Posterior vena cava (tissue), 2 donors: ENCODE results near the gene RAB40A. TPM values are rescaled to one million over a fixed set of nuclear protein-coding genes. Genes with fewer than 3 reads are reported as not detected.
"Not testable (repeated sequence)": the region's sequence is repeated elsewhere in the genome, so short reads cannot be mapped to it uniquely, and the experiment has no call there.

Experiments
- DNase-seq: peaks from one replicate; pipeline ENCODE4 v3.0.0-alpha.2; 2020; ENCODE audit warnings: low spot score
- intact Hi-C, 2 donors: fragments of 100-400 bp; cut with DNase I; formaldehyde crosslinking; loops; one replicate each; pipeline versions ENCODE4 v1.14.1 to v1.14.2; 2022 to 2023
- total RNA-seq, 2 donors: library from RNA; stranded (reverse); fragmentation: NEBNext Ultra II Directional; extraction: Animal tissue kit (Norgen Biotek cat#: 25700); gene quantifications; one replicate each; pipeline ENCODE4 v1.2.1, GENCODE V29; 2021
- donor health status: DM: yes; HTN: yes; CAD: no.
- donor health status: DM: yes; HTN: yes; CAD: no.

The RAB40A gene
- total RNA-seq, 2 donors from 2014 or later: 6.5 to 19.7 TPM

- intact Hi-C loops: loop anchor here (10.0 kb wide), 2 partner anchors 74 to 624 kb away; partner anchors contain the start of genes SLC25A53 (in 1 of the 2) and TCEAL3 (in 1 of the 2)
- DNase-seq: no peak
Observed at GRCh38 chrX:103531002-103531401, 11.7 kb upstream of the RAB40A start.

DNA sequence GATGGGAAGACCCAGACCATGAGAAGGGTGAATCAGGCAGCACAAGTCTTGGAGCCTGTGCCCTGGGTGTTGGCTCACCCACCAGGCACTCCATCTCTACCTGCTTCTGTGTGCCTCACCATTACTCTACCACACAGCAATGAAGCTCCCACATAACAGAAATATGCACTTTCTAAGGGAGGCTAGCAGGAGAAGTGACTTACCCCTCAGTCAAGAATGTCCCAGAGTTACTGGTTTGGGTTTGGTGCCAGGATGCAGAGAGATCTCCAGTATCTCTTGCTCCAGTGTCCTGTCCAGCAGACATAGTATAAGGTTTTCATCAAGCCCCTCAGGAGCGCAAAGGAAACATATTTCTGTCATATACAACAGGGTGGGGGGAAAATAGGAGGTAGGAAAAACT is 11.3 kb upstream of the RAB40A start:
- no peak for DNase-seq
- intact Hi-C loops: loop anchor here (10.0 kb wide), 2 partner anchors 74 to 624 kb away; partner anchors contain the start of genes SLC25A53 (in 1 of the 2) and TCEAL3 (in 1 of the 2)

- no peak for DNase-seq
- intact Hi-C loops: loop anchor here in 1 of 2 donors (2.0 kb wide), 1 partner anchor 291 kb away; no protein-coding TSS in a partner anchor
Observed at GRCh38 chrX:103529550-103529949, 10.3 kb upstream of the RAB40A start.

DNA sequence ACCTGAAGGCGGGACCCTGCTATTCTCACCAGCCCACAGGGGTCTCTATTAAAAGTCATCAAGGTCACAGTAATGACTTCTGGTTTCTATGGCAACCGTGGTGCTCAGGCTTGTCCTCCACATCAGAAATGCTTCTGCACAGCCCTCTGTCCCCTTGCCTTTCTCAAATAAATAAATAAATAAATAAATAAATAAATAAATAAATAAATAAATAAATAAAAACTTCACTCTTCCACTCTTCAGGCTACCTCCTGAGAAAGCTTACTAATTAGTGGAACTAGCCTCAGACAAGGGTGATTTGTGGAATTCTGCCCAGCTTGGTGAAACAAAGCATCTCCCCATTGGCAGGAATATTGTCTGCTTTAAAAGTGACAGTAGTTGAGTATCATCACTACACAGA is 5.5 kb upstream of the RAB40A start:
- intact Hi-C loops: no loop called here
- no peak for DNase-seq

GRCh38 chrX:103523605-103524004 is 4.3 kb upstream of the RAB40A start:
- no peak for DNase-seq
- intact Hi-C loops: no loop called here

GRCh38 chrX:103520386-103520785 is 1.1 kb upstream of the RAB40A start:
- intact Hi-C loops: no loop called here

GRCh38 chrX:103518571-103518970 is 718 bp downstream of the RAB40A start:
- intact Hi-C loops: no loop called here

More at GRCh38 chrX:103520386-103520785, 1.1 kb upstream of the RAB40A start:
- no peak for DNase-seq

DNA sequence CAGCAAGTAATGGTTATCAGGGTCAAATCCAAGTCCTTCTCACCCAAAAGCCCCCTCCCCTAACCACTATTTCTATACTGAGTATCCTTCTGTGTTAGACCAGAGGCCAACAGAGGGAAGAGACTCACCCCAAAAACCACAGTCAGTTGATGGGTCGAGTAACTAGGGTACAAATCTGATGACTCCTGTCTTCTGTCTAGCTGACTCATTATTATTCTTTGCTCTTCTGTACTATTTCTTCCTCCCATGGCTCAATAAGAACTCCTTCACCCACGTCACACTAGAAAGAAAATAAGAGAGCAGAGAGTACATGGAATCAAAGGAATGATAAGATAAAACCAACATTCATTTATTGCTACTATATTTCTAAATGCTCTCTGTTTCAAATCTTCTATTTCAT is 2.0 kb downstream of the RAB40A start:
- intact Hi-C loops: no loop called here
- no peak for DNase-seq

More at GRCh38 chrX:103518571-103518970, 718 bp downstream of the RAB40A start:
- DNase-seq: no peak

- DNase-seq: no peak
- intact Hi-C loops: no loop called here
Observed at GRCh38 chrX:103513476-103514108, 5.7 kb downstream of the RAB40A start.

GRCh38 chrX:103513067-103513466 is 6.2 kb downstream of the RAB40A start:
- DNase-seq: no peak
- intact Hi-C loops: no loop called here

GRCh38 chrX:103510031-103510430 is 9.3 kb downstream of the RAB40A start:
- intact Hi-C loops: no loop called here
- no peak for DNase-seq

DNA sequence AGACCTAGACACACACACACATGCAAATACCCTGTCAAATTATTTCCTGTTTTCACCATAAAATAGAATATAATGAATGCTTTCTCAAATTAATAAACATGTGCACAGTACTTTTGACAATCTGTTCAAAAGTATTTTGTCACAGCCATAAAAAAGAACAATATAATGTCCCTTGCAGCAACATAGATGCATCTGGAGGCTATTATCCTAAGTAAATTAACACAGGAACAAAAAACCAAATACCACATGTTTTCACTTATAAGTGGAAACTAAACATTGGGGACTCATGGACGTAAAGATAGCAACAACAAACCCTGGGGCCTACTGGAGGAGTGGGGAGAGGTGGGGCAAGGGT is 15.5 kb downstream of the RAB40A start:
- intact Hi-C loops: no loop called here

DNA sequence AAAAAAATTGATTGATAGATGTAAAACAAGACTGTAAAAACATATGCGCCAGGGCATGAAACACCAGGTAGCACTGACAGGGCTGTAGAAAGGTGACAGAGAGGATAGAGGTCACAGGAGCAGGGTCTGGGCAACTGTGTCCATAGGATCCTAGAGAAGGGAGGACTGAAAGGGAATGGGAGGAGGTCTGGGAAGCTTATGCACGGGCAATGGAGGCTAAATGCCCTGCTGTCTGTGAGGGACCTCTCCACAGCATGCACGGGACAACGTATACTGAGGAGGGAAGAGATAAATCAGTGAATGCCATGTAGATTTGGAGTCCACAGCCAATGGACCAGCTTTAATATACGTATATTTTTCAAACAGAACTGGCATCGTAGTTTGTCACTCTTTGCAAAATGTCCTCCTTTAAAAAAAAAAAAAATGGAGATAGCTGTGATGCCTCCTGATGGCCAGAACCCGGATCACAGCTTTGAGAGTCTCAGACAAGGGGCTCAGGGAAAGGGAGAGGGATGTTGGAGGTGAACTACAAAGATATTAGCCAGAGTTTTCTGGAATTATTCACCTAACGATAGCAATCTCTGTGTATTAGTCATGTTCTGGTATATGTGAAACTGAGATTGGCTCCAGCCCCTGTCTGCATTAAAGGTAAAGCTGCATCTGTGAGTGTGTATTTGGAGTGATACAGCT is 16.0 kb downstream of the RAB40A start:
- intact Hi-C loops: no loop called here

More for the DNA sequence above, 15.5 kb downstream of the RAB40A start:
- DNase-seq: no peak

GRCh38 chrX:103498786-103499185 is 20.5 kb downstream of the RAB40A start:
- intact Hi-C loops: no loop called here
- DNase-seq: no peak

More for the DNA sequence above, 16.0 kb downstream of the RAB40A start:
- no peak for DNase-seq

- no peak for DNase-seq
- intact Hi-C loops: no loop called here
Observed at GRCh38 chrX:103495786-103496185, 23.5 kb downstream of the RAB40A start.

DNA sequence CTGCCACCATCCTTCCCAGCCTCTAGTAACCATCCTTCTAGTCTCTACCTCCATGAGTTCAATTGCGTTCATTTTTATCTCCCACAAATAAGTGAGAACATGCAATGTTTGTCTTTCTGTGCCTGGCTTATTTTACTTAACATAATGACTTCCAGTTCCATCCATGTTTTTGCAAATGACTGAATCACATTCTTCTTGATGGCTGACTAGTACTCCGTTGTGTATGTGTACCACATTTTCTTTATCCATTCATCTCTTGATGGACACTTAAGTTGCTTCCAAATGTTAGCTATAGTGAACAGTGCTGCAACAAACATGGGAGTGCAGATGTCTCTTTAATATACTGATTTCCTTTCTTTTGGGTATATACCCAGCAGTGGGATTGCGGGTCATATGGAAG is 25.7 kb downstream of the RAB40A start:
- intact Hi-C loops, DNase-seq: not testable (repeated sequence)

DNA sequence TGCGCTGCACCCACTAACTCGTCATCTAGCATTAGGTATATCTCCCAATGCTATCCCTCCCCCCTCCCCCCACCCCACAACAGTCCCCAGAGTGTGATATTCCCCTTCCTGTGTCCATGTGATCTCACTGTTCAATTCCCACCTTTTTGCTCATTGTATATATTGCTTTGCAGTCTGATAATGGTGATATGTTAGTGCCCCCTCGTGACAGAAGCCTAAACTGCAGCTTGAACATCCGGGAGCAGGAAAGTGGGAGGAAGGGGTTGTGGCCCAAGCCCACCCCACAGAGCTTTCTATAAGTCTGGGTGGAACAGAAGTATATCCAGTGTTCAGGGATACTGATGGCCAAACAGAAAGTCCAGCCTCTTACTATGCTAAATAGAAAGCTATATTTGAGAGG is 29.6 kb downstream of the RAB40A start:
- intact Hi-C loops, DNase-seq: not testable (repeated sequence)

DNA sequence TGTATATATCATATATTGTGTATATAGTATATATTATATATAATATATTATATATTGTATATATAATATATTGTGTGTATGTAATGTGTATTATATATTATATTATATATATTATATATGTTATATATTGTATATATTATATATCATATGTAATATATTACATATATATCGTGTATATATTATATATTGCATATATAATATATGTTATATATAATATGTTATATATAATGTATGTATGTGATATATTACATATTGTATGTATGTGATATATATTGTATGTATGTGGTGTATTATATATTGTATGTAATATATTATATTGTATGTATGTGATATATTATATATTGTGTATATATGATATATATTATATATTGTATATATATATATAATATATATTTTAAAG is 30.5 kb downstream of the RAB40A start:
- intact Hi-C loops: no loop called here
- DNase-seq: no peak

DNA sequence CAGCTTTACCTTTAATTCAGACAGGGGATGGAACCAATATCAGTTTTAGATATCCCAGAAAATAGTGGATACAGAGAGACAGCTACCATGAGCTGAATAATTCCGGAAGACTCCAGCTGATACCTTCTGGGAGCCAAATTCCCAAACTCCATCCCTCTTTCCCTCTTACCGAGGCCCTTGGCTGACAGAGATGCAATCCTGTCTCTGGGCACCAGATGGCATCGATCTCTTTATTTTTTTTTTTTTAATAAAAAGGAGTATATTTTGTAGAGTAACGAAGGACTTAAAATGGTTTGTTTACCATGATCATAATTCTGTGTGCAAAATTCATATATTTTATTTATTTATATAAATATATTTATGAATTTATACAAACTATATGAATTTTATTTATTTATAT is 31.0 kb downstream of the RAB40A start:
- intact Hi-C loops: no loop called here
- DNase-seq: no peak

DNA sequence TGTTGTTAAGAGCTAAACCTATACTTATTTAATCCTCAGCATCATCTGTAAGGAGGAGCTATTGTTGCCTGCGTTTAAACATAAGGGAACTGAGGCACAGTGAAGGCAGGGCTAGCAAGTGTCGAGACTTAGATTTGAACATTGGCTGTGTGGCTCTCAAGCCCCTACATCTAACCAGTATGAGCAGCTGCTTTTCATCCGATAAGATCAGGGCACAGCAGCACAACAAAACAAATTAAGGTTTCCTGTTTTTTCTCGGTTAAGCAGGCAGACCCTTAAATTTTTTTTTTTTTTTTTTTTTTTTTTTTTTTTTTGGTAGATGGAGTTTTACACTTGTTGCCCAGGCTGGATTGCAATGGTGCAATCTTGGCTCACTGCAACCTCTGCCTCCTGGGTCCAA is 35.6 kb downstream of the RAB40A start:
- intact Hi-C loops: no loop called here
- no peak for DNase-seq

GRCh38 chrX:103480526-103480925 is 38.8 kb downstream of the RAB40A start:
- intact Hi-C loops: no loop called here

More at GRCh38 chrX:103480526-103480925, 38.8 kb downstream of the RAB40A start:
- no peak for DNase-seq
